Suprapubic skin (tissue), 4 donors: Measurements from ENCODE around the gene NCKAP5. TPM values are rescaled to one million over a fixed set of nuclear protein-coding genes. Genes with fewer than 3 reads are reported as not detected.

Source experiments
- DNase-seq, 2 donors: peaks; one replicate each; pipeline ENCODE4 v3.0.0-alpha.2; 2019; ENCODE audit warnings: low spot score in 2 of 2
- H3K27ac ChIP-seq: fragments of 200-600 bp; sonication (generic); one replicate; pipeline ENCODE4 v1.5.1; 2019
- H3K27me3 ChIP-seq: fragments of 200-600 bp; sonication (generic); one replicate; pipeline ENCODE4 v1.5.1; 2019
- H3K36me3 ChIP-seq: fragments of 200-600 bp; sonication (generic); one replicate; pipeline ENCODE4 v1.5.1; 2019
- H3K4me1 ChIP-seq: fragments of 200-600 bp; sonication (generic); one replicate; pipeline ENCODE4 v1.5.1; 2019
- H3K4me3 ChIP-seq: fragments of 200-600 bp; sonication (generic); one replicate; pipeline ENCODE4 v1.5.1; 2019; ENCODE audit warnings: mild to moderate bottlenecking
- H3K9me3 ChIP-seq: fragments of 200-600 bp; sonication (generic); one replicate; pipeline ENCODE4 v1.5.1; 2019
- CTCF ChIP-seq, 2 donors: fragments of 200-600 bp in 1 of 2; fragments of 450-650 bp in 1 of 2; sonication (generic) in 1 of 2; IDR thresholded peaks; one replicate each; pipeline ENCODE4 v1.5.1; 2016 to 2019; ENCODE audit warnings: antibody characterized with exemption in 2 of 2, mild to moderate bottlenecking in 1 of 2, moderate library complexity in 1 of 2
- EP300 ChIP-seq: sonication (generic); formaldehyde crosslinking; IDR thresholded peaks from one replicate; pipeline ENCODE4 v1.6.1; 2017; ENCODE audit warnings: antibody characterized with exemption
- POLR2A ChIP-seq, 2 donors: fragments of 450-650 bp; IDR thresholded peaks; one replicate each; pipeline ENCODE4 v1.6.1; 2017; ENCODE audit warnings: antibody characterized with exemption in 2 of 2, mild to moderate bottlenecking in 2 of 2, moderate library complexity in 2 of 2
- POLR2AphosphoS5 ChIP-seq, 3 donors: sonication (generic); formaldehyde crosslinking; IDR thresholded peaks; one replicate each; pipeline ENCODE4 v1.6.1; 2017; ENCODE audit warnings: antibody characterized with exemption in 3 of 3
- WGBS: methylation state at CpG from one replicate; pipeline ENCODE4 v1.1.5; 2018; 5-methylcytosine and 5-hydroxymethylcytosine counted together
- total RNA-seq, 4 donors: library from RNA; depleted of rRNA; stranded (reverse); fragments of >200 nt; gene quantifications; one replicate each; pipeline ENCODE4 v1.1.0, GENCODE V29; 2016

NCKAP5 gene
- total RNA-seq, 4 donors from 2014 or later = 2.8 to 6.4 (median 4.2) TPM

GRCh38 chr2:133338224-133338623, 230.0 kb downstream of the NCKAP5 start:
- Histone ChIP-seq H3K4me1 (no peaks in the 10 kb centered on the region), H3K4me3 (no peak overlapping the region), H3K27me3 (no peaks in the 10 kb centered on the region), H3K27ac (no peak overlapping the region), H3K36me3 (no peaks in the 10 kb centered on the region), H3K9me3 (no peaks in the 10 kb centered on the region)
- TF ChIP-seq CTCF (IDR thresholded peaks at IDR 0.05) (no peak), POLR2A (IDR thresholded peaks at IDR 0.05) (no peak), EP300 (no peak), POLR2AphosphoS5 (IDR thresholded peaks at IDR 0.05) (no peak)
- 77% methylated on average over 1 of the region's 1 CpG for WGBS
- DNase-seq = no peak

- Histone ChIP-seq H3K36me3 (no peaks in the 10 kb centered on the region), H3K27me3 (no peaks in the 10 kb centered on the region), H3K4me3 (no peak overlapping the region), H3K27ac (no peak overlapping the region), H3K4me1 (no peaks in the 10 kb centered on the region), H3K9me3 (no peaks in the 10 kb centered on the region)
- 67% methylated on average over 3 of the region's 3 CpGs for WGBS
- no peak for DNase-seq
- TF ChIP-seq POLR2A (IDR thresholded peaks at IDR 0.05) = no peak
- TF ChIP-seq EP300 = no peak
- TF ChIP-seq CTCF (IDR thresholded peaks at IDR 0.05) = no peak
- no peak for TF ChIP-seq POLR2AphosphoS5 (IDR thresholded peaks at IDR 0.05)
Observed at GRCh38 chr2:133334923-133335322, 233.3 kb downstream of the NCKAP5 start.

GRCh38 chr2:133333181-133333580, 235.1 kb downstream of the NCKAP5 start:
- no peaks in the 10 kb centered on the region for H3K36me3 ChIP-seq
- no peaks in the 10 kb centered on the region for H3K27me3 ChIP-seq
- no peaks in the 10 kb centered on the region for H3K9me3 ChIP-seq
- H3K27ac ChIP-seq = no peak overlapping the region
- WGBS = 77% methylated on average over 6 of the region's 6 CpGs
- DNase-seq = no peak
- H3K4me1 ChIP-seq = no peaks in the 10 kb centered on the region
- no peak for TF ChIP-seq CTCF (IDR thresholded peaks at IDR 0.05)
- no peak for TF ChIP-seq POLR2A (IDR thresholded peaks at IDR 0.05)
- no peak for TF ChIP-seq EP300
- TF ChIP-seq POLR2AphosphoS5 (IDR thresholded peaks at IDR 0.05) = no peak
- H3K4me3 ChIP-seq = no peak overlapping the region

GRCh38 chr2:133331436-133331835, 236.8 kb downstream of the NCKAP5 start:
- H3K4me3 ChIP-seq = no peak overlapping the region
- no peaks in the 10 kb centered on the region for H3K36me3 ChIP-seq
- TF ChIP-seq EP300 (no peak), POLR2AphosphoS5 (IDR thresholded peaks at IDR 0.05) (no peak), CTCF (IDR thresholded peaks at IDR 0.05) (no peak), POLR2A (IDR thresholded peaks at IDR 0.05) (no peak)
- H3K4me1 ChIP-seq = no peaks in the 10 kb centered on the region
- H3K27me3 ChIP-seq = no peaks in the 10 kb centered on the region
- H3K27ac ChIP-seq = no peak overlapping the region
- no peaks in the 10 kb centered on the region for H3K9me3 ChIP-seq
- WGBS = 71% methylated on average over 6 of the region's 6 CpGs
- DNase-seq = no peak

- Histone ChIP-seq H3K4me1 (no peaks in the 10 kb centered on the region), H3K36me3 (no peaks in the 10 kb centered on the region), H3K27me3 (no peaks in the 10 kb centered on the region), H3K27ac (no peak overlapping the region), H3K9me3 (no peaks in the 10 kb centered on the region), H3K4me3 (no peak overlapping the region)
- no peak for DNase-seq
- WGBS = 73% methylated on average over 7 of the region's 7 CpGs
- TF ChIP-seq EP300 (no peak), POLR2A (IDR thresholded peaks at IDR 0.05) (no peak), POLR2AphosphoS5 (IDR thresholded peaks at IDR 0.05) (no peak), CTCF (IDR thresholded peaks at IDR 0.05) (no peak)
Observed at GRCh38 chr2:133326652-133327397, 241.4 kb downstream of the NCKAP5 start.
